Measurements from ENCODE around the gene WDR93. TPM values are rescaled to one million over a fixed set of nuclear protein-coding genes. Genes with fewer than 3 reads are reported as not detected.
"Not testable (repeated sequence)": the region's sequence is repeated elsewhere in the genome, so short reads cannot be mapped to it uniquely, and the experiment has no call there.

WDR93 gene
- total RNA-seq, 2 donors from 2014 or later, result 0.24 to 0.64 TPM

DNA sequence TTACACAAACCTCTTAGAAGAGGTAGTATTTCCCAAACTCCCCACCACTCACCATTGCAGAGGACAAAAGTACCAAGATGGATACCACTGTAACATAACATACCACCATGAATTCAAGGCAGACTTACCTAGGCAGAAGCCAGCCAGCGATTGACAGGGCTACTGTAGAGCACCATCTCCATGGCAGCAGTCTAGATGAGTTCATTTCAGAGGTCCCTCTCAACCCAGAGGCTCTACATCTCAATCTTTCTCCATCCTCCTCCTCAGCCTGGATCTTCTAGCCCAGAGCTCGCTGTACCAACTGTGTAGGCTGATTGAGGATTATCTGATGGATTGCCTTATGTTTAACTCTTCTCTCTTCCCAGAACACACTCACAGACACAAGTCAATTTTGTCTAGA lies 9.5 kb upstream of the WDR93 start:
- no peaks in the 10 kb centered on the region for H3K4me1 ChIP-seq (ENCODE audit: control insufficient read depth, insufficient read depth, low read length)
- no peak overlapping the region for H3K4me3 Mint-ChIP-seq
- no peak for DNase-seq
- H3K36me3 ChIP-seq (ENCODE audit: control insufficient read depth, insufficient read depth, low read length), result no peaks in the 10 kb centered on the region
- no peaks in the 10 kb centered on the region for H3K9me3 ChIP-seq (ENCODE audit: control insufficient read depth, low read length)
- peaks cover 29% of the 10 kb centered on the region for H3K27me3 ChIP-seq (ENCODE audit: control insufficient read depth, insufficient read depth, low read length, poor library complexity, severe bottlenecking)
- H3K4me3 ChIP-seq (ENCODE audit: low read length), result no peak overlapping the region
- H3K9ac ChIP-seq (ENCODE audit: extremely low read depth, low read length, poor library complexity, severe bottlenecking), result no peak overlapping the region
- peaks cover 21% of the 10 kb centered on the region for H3K27me3 Mint-ChIP-seq (ENCODE audit: insufficient read depth)
- H3K9me3 Mint-ChIP-seq, result no peaks in the 10 kb centered on the region
- H3K27ac Mint-ChIP-seq, result no peak overlapping the region
- WGBS, 2 experiments (ENCODE audit: insufficient coverage in 1 of 2, insufficient read length in 1 of 2), result 69 to 89% methylated on average over 1 of the region's 2 CpGs
- TF ChIP-seq, protein P1, sequence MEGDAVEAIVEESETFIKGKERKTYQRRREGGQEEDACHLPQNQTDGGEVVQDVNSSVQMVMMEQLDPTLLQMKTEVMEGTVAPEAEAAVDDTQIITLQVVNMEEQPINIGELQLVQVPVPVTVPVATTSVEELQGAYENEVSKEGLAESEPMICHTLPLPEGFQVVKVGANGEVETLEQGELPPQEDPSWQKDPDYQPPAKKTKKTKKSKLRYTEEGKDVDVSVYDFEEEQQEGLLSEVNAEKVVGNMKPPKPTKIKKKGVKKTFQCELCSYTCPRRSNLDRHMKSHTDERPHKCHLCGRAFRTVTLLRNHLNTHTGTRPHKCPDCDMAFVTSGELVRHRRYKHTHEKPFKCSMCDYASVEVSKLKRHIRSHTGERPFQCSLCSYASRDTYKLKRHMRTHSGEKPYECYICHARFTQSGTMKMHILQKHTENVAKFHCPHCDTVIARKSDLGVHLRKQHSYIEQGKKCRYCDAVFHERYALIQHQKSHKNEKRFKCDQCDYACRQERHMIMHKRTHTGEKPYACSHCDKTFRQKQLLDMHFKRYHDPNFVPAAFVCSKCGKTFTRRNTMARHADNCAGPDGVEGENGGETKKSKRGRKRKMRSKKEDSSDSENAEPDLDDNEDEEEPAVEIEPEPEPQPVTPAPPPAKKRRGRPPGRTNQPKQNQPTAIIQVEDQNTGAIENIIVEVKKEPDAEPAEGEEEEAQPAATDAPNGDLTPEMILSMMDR (conservative IDR thresholded peaks at IDR 0.05), result no peak
- H3K27ac ChIP-seq (ENCODE audit: low read depth, low read length), result no peak overlapping the region
- H3K4me1 Mint-ChIP-seq, result no peaks in the 10 kb centered on the region
- no peaks in the 10 kb centered on the region for H3K36me3 Mint-ChIP-seq (ENCODE audit: low read depth)

DNA sequence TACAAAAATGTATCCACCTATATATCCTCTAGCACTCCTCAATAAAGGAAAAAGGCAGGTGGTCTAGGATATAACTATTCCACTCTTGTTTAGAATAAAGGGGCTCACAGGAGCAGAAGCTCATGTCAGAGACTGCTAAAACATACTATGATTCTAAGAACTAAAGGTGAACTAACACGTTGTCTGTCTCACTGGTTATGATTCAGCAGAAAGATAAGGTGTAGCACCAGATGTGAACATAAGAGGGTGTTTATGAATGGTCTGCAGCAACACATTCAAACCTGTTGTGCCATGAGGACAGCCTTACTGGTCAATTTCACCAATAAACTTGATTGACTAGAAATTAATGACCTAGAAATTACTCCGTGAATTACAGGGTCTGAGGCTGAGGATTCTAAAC lies 4.6 kb upstream of the WDR93 start:
- H3K27ac ChIP-seq (ENCODE audit: low read depth, low read length), result no peak overlapping the region
- Mint-ChIP-seq H3K27ac (no peak overlapping the region), H3K36me3 (ENCODE audit: low read depth) (no peaks in the 10 kb centered on the region), H3K27me3 (ENCODE audit: insufficient read depth) (peaks cover 33% of the 10 kb centered on the region), H3K4me3 (no peak overlapping the region), H3K9me3 (no peaks in the 10 kb centered on the region), H3K4me1 (peaks cover 1% of the 10 kb centered on the region)
- DNase-seq, result no peak
- no peak overlapping the region for H3K9ac ChIP-seq (ENCODE audit: extremely low read depth, low read length, poor library complexity, severe bottlenecking)
- TF ChIP-seq, protein P1 (conservative IDR thresholded peaks at IDR 0.05), result no peak
- WGBS, 2 experiments (ENCODE audit: insufficient coverage in 1 of 2, insufficient read length in 1 of 2), result 93 to 94% methylated on average over 2 of the region's 2 CpGs
- H3K36me3 ChIP-seq (ENCODE audit: control insufficient read depth, insufficient read depth, low read length), result no peaks in the 10 kb centered on the region
- no peaks in the 10 kb centered on the region for H3K4me1 ChIP-seq (ENCODE audit: control insufficient read depth, insufficient read depth, low read length)
- H3K9me3 ChIP-seq (ENCODE audit: control insufficient read depth, low read length), result no peaks in the 10 kb centered on the region
- H3K4me3 ChIP-seq (ENCODE audit: low read length), result no peak overlapping the region
- H3K27me3 ChIP-seq (ENCODE audit: control insufficient read depth, insufficient read depth, low read length, poor library complexity, severe bottlenecking), result peaks cover 13% of the 10 kb centered on the region

DNA sequence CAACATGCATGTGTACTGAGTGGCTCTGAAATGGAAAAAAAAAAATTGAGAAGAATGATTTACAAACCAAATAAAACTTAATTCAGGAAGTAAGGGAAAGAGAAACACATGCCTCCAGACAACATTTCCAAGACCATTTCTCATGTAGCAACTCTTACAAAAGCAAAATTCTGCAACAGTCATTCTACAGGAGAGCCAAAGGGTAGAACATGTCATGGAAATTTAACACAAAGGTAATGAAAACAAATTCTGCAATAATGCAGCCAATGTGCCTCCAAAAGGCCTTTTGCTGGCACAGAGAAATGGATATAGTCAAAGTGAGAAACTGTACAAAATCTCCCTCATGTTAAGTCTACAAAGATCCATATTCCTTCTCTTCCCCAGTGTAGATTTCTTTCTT lies 4.1 kb upstream of the WDR93 start:
- TF ChIP-seq, protein P1 (conservative IDR thresholded peaks at IDR 0.05), result no peak
- H3K4me3 Mint-ChIP-seq, result no peak overlapping the region
- H3K9me3 ChIP-seq (ENCODE audit: control insufficient read depth, low read length), result no peaks in the 10 kb centered on the region

DNA sequence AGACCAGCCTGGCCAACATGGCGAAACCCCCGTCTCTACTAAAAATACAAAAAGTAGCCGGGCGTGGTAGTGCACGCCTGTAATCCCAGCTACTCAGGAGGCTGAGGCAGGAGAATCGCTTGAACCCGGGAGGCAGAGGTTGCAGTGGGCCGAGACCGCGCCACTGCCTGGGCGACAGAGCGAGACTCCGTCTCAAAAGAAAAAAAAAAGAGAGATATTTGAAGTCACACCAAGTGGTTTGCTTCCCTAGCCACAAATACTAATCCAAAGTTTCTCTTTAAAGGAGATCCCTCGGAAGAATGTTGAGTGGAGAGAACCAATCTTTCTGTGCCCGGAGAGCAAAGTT lies 708 bp upstream of the WDR93 start:
- H3K4me1 Mint-ChIP-seq; H3K9ac ChIP-seq (ENCODE audit: extremely low read depth, low read length, poor library complexity, severe bottlenecking); H3K4me1 ChIP-seq (ENCODE audit: control insufficient read depth, insufficient read depth, low read length); H3K9me3 ChIP-seq (ENCODE audit: control insufficient read depth, low read length); DNase-seq; H3K27ac ChIP-seq (ENCODE audit: low read depth, low read length); H3K36me3 Mint-ChIP-seq (ENCODE audit: low read depth); H3K27ac Mint-ChIP-seq; H3K9me3 Mint-ChIP-seq; H3K36me3 ChIP-seq (ENCODE audit: control insufficient read depth, insufficient read depth, low read length): not testable (repeated sequence)
- Mint-ChIP-seq H3K27me3 (ENCODE audit: insufficient read depth) (peaks cover 53% of the 10 kb centered on the region), H3K4me3 (peak overlapping the region; percentile 78)
- Histone ChIP-seq H3K4me3 (ENCODE audit: low read length) (peak overlapping the region; percentile 92), H3K27me3 (ENCODE audit: control insufficient read depth, insufficient read depth, low read length, poor library complexity, severe bottlenecking) (peaks cover 46% of the 10 kb centered on the region)
- 77 to 84% methylated on average over 15 of the region's 15 CpGs for WGBS, 2 experiments (ENCODE audit: insufficient coverage in 1 of 2, insufficient read length in 1 of 2)

More for the DNA sequence above, 4.1 kb upstream of the WDR93 start:
- Histone ChIP-seq H3K36me3 (ENCODE audit: control insufficient read depth, insufficient read depth, low read length) (no peaks in the 10 kb centered on the region), H3K27ac (ENCODE audit: low read depth, low read length) (no peak overlapping the region), H3K27me3 (ENCODE audit: control insufficient read depth, insufficient read depth, low read length, poor library complexity, severe bottlenecking) (peaks cover 13% of the 10 kb centered on the region), H3K9ac (ENCODE audit: extremely low read depth, low read length, poor library complexity, severe bottlenecking) (no peak overlapping the region), H3K4me3 (ENCODE audit: low read length) (no peak overlapping the region), H3K4me1 (ENCODE audit: control insufficient read depth, insufficient read depth, low read length) (no peaks in the 10 kb centered on the region)
- no peaks in the 10 kb centered on the region for H3K36me3 Mint-ChIP-seq (ENCODE audit: low read depth)
- DNase-seq, result no peak
- no peaks in the 10 kb centered on the region for H3K9me3 Mint-ChIP-seq
- H3K27ac Mint-ChIP-seq, result no peak overlapping the region
- peaks cover 2% of the 10 kb centered on the region for H3K4me1 Mint-ChIP-seq
- H3K27me3 Mint-ChIP-seq (ENCODE audit: insufficient read depth), result peaks cover 30% of the 10 kb centered on the region
